Liver (tissue), 3 donors: ENCODE results near the gene NELL1.

ENCODE experiments used
- CTCF ChIP-seq: fragments of 150-350 bp; IDR thresholded peaks from 2 replicates; pipeline ENCODE4 v1.5.1; 2017; ENCODE audit warnings: improper control_type of control experiment, low read depth, low read length; ENCODE audit not compliant: missing input control
- EGR1 ChIP-seq, 2 donors: IDR thresholded peaks; 2 replicates each; pipeline ENCODE4 v1.6.1; 2016 to 2018; ENCODE audit warnings: antibody characterized with exemption in 2 of 2, low read depth in 2 of 2
- FOXA1 ChIP-seq: IDR thresholded peaks from 2 replicates; pipeline ENCODE4 v1.6.1; 2016; ENCODE audit warnings: antibody characterized with exemption
- GABPA ChIP-seq, 2 donors: IDR thresholded peaks in 1 of 2; conservative IDR thresholded peaks in 1 of 2; 2 replicates each; pipeline ENCODE4 v1.6.1; 2016; ENCODE audit warnings: antibody characterized with exemption in 2 of 2, mild to moderate bottlenecking in 1 of 2, moderate library complexity in 1 of 2
- RAD21 ChIP-seq, 2 donors: IDR thresholded peaks; 2 replicates each; pipeline ENCODE4 v1.6.1; 2016; ENCODE audit warnings: antibody characterized with exemption in 2 of 2, mild to moderate bottlenecking in 2 of 2
- REST ChIP-seq: IDR thresholded peaks from 2 replicates; pipeline ENCODE4 v1.6.1; 2016; ENCODE audit warnings: antibody characterized with exemption, mild to moderate bottlenecking
- RXRA ChIP-seq, 2 donors: IDR thresholded peaks; 2 replicates each; pipeline ENCODE4 v1.6.1; 2017 to 2018; ENCODE audit warnings: antibody characterized with exemption in 2 of 2, mild to moderate bottlenecking in 1 of 2
- SP1 ChIP-seq: IDR thresholded peaks from 2 replicates; pipeline ENCODE4 v1.6.1; 2018; ENCODE audit warnings: antibody characterized with exemption, mild to moderate bottlenecking
- donor health status: healthy.
- donor health status: healthy.

DNA sequence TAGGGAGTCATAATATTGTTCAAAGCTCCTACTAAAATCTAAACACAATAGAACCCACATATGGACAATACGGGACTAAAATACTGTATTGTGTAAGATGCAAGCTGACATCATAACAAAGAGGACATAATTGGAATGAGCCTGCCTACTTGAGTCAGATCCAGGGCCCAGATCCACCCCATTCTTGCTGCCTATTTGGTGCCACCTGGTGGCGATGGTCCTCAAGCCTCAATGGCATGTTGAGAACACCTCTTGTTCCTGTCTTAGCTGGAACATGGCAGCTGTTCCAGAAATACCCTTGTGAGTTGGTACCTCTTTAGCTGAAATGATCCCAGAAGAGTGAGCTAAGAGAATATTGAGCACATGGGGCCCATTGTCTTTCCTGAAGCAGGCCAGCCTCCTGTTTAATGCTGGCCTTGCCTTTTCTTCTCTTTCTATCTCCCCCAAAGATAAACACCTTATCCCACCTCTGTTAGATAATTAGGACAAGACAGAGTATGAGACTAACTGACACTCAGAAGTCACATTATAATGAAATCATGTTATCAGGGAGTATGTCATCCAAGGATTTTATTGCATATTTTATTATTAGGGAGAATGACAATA is 842.6 kb downstream of the NELL1 start:
- TF ChIP-seq EGR1 (IDR thresholded peaks at IDR 0.05; ENCODE audit: low read depth in 2 of 2) (no peak), CTCF (peak; percentile 44), REST (no peak), SP1 (no peak), GABPA (IDR thresholded peaks at IDR 0.05 in 1 of 2, conservative IDR thresholded peaks at IDR 0.05 in 1 of 2) (no peak), FOXA1 (no peak), RXRA (IDR thresholded peaks at IDR 0.05) (no peak), RAD21 (IDR thresholded peaks at IDR 0.05) (peak; percentile 66 to 79)
